Stimulated activated CD4-positive, alpha-beta T cell treated with anti-CD3 and anti-CD28 coated beads, Interleukin-15, amount 100 ng/mL, for 48 hours (primary cell): Measurements from ENCODE around the gene STK11IP.

Source experiments
- DNase-seq, 2 donors: peaks; one replicate each; pipeline ENCODE4 v3.0.0-alpha.2; 2020; ENCODE audit warnings: low read depth in 2 of 2

STK11IP gene

GRCh38 chr2:219656526-219656925 is 58.9 kb downstream of the STK11IP start:
- no peak for DNase-seq

GRCh38 chr2:219658196-219658846 is 60.7 kb downstream of the STK11IP start:
- no peak for DNase-seq

GRCh38 chr2:219658874-219659273 is 61.2 kb downstream of the STK11IP start:
- no peak for DNase-seq

GRCh38 chr2:219661197-219661954 is 63.7 kb downstream of the STK11IP start:
- DNase-seq = no peak

- DNase-seq = no peak
Measured at GRCh38 chr2:219661955-219662395, 64.3 kb downstream of the STK11IP start.

GRCh38 chr2:219662566-219662965 is 64.9 kb downstream of the STK11IP start:
- no peak for DNase-seq

- no peak for DNase-seq
Measured at GRCh38 chr2:219663116-219663762, 65.6 kb downstream of the STK11IP start.

- DNase-seq = no peak
Measured at GRCh38 chr2:219664041-219664440, 66.4 kb downstream of the STK11IP start.

GRCh38 chr2:219664944-219665343 is 67.3 kb downstream of the STK11IP start:
- no peak for DNase-seq

- DNase-seq = no peak
Measured at GRCh38 chr2:219665926-219666325, 68.3 kb downstream of the STK11IP start.
